ENCODE measurements around the gene TP53RK.

The TP53RK gene

GRCh38 chr20:46702447-46703203, 13.4 kb upstream of the TP53RK start:
- H3K4me3 ChIP-seq (ENCODE audit: low read depth, low read length), result no peak overlapping the region
- TF ChIP-seq CTCF (IDR thresholded peaks at IDR 0.05; ENCODE audit: low read depth, low read length), result no peak
- H3K36me3 ChIP-seq, result no peaks in the 10 kb centered on the region
- no peaks in the 10 kb centered on the region for H3K9me3 ChIP-seq
- no peak for DNase-seq
- H3K27me3 ChIP-seq, result peaks cover 10% of the 10 kb centered on the region; the same call in 1 of the 2 replicates
- no peaks in the 10 kb centered on the region for H3K4me1 ChIP-seq

DNA sequence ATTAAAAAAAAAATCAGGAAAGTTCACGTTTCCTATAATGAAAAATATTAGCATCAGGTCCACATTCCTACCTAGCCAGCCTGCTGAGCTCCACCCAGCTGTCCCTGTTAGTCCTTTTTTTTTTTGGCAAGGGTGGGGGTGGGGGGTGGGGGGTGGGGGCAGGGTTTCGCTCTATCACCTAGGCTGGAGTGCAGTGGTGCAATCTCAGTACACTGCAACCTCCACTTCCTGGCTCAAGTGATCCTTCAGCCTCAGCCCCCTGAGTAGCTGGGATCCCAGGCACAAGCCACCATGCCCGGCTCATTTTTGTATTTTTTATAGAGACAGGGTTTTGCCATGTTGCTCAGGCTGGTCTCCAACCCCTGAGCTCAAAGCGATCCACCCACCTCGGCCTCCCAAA, 12.7 kb upstream of the TP53RK start:
- TF ChIP-seq CTCF (IDR thresholded peaks at IDR 0.05; ENCODE audit: low read depth, low read length), result no peak

GRCh38 chr20:46701556-46701955, 12.3 kb upstream of the TP53RK start:
- Histone ChIP-seq H3K36me3 (no peaks in the 10 kb centered on the region), H3K4me3 (ENCODE audit: low read depth, low read length) (no peak overlapping the region), H3K9me3 (no peaks in the 10 kb centered on the region), H3K27me3 (peaks cover 10% of the 10 kb centered on the region; the same call in 1 of the 2 replicates), H3K4me1 (no peaks in the 10 kb centered on the region)
- TF ChIP-seq CTCF (IDR thresholded peaks at IDR 0.05; ENCODE audit: low read depth, low read length), result no peak
- DNase-seq, result no peak

More for the DNA sequence above, 12.7 kb upstream of the TP53RK start:
- Histone ChIP-seq H3K36me3 (no peaks in the 10 kb centered on the region), H3K9me3 (no peaks in the 10 kb centered on the region), H3K4me3 (ENCODE audit: low read depth, low read length) (no peak overlapping the region), H3K4me1 (no peaks in the 10 kb centered on the region), H3K27me3 (peaks cover 10% of the 10 kb centered on the region; the same call in 1 of the 2 replicates)
- DNase-seq, result no peak

- Histone ChIP-seq H3K27me3 (peaks cover 10% of the 10 kb centered on the region; the same call in 1 of the 2 replicates), H3K4me1 (no peaks in the 10 kb centered on the region), H3K9me3 (no peaks in the 10 kb centered on the region), H3K4me3 (ENCODE audit: low read depth, low read length) (no peak overlapping the region), H3K36me3 (no peaks in the 10 kb centered on the region)
- no peak for TF ChIP-seq CTCF (IDR thresholded peaks at IDR 0.05; ENCODE audit: low read depth, low read length)
- DNase-seq, result no peak
These were observed 11.8 kb upstream of the TP53RK start for GRCh38 chr20:46701057-46701456.

GRCh38 chr20:46700481-46700880, 11.2 kb upstream of the TP53RK start:
- H3K9me3 ChIP-seq, result no peaks in the 10 kb centered on the region
- no peak for DNase-seq
- no peak for TF ChIP-seq CTCF (IDR thresholded peaks at IDR 0.05; ENCODE audit: low read depth, low read length)
- no peaks in the 10 kb centered on the region for H3K36me3 ChIP-seq
- peaks cover 7% of the 10 kb centered on the region; the same call in 1 of the 2 replicates for H3K27me3 ChIP-seq
- no peaks in the 10 kb centered on the region for H3K4me1 ChIP-seq
- H3K4me3 ChIP-seq (ENCODE audit: low read depth, low read length), result no peak overlapping the region

GRCh38 chr20:46699651-46700359, 10.6 kb upstream of the TP53RK start:
- Histone ChIP-seq H3K9me3 (no peaks in the 10 kb centered on the region), H3K4me1 (no peaks in the 10 kb centered on the region), H3K36me3 (no peaks in the 10 kb centered on the region), H3K4me3 (ENCODE audit: low read depth, low read length) (no peak overlapping the region), H3K27me3 (0 out of 2 replicates have a peak, but pooled peaks cover 2% of the 10 kb centered on the region)
- TF ChIP-seq CTCF (IDR thresholded peaks at IDR 0.05; ENCODE audit: low read depth, low read length), result peak; percentile 74
- DNase-seq, result peak; percentile 28
